Prostate gland (tissue), 2 donors: ENCODE measurements around the gene NAB1.

Experiments used
- CTCF ChIP-seq, 4 experiments: fragments of 200-600 bp in 2 of 4; fragments of 450-650 bp in 2 of 4; sonication (generic) in 2 of 4; IDR thresholded peaks; 1 replicate in 3 of 4; 2 replicates in 1 of 4; pipeline ENCODE4 v1.5.1; 2016 to 2019; ENCODE audit warnings: antibody characterized with exemption in 4 of 4, mild to moderate bottlenecking in 2 of 4, moderate library complexity in 2 of 4
- POLR2AphosphoS5 ChIP-seq: sonication (generic); formaldehyde crosslinking; IDR thresholded peaks from one replicate; pipeline ENCODE4 v1.6.1; 2017; ENCODE audit warnings: antibody characterized with exemption

- TF ChIP-seq CTCF (IDR thresholded peaks at IDR 0.05), result no peak
- TF ChIP-seq POLR2AphosphoS5, result no peak
Measured at GRCh38 chr2:190626641-190627210, 22.2 kb upstream of the NAB1 start.
